ENCODE results near the gene P2RY14. TPM values are rescaled to one million over a fixed set of nuclear protein-coding genes. Genes with fewer than 3 reads are reported as not detected.

P2RY14 gene
- total and polyA plus RNA-seq, 5 donors, result 0.39 to 1.9 (median 1.3) TPM

- peaks cover 4% of the 10 kb centered on the region for H3K4me1 ChIP-seq (ENCODE audit: control insufficient read depth, insufficient read depth, low read length)
- intact Hi-C loops (cut with DNase I), result no loop called here
- DNase-seq (no peak), ATAC-seq (no peak)
- no peaks in the 10 kb centered on the region for H3K9me3 ChIP-seq (ENCODE audit: control insufficient read depth, low read length)
- H3K4me3 ChIP-seq (ENCODE audit: low read length), result no peak overlapping the region
- H3K27ac ChIP-seq (ENCODE audit: low read length), result peak overlapping the region; percentile 18
- WGBS, result 66% methylated on average over 3 of the region's 3 CpGs
- no peaks in the 10 kb centered on the region for H3K27me3 ChIP-seq (ENCODE audit: control insufficient read depth, insufficient read depth)
Measured at GRCh38 chr3:151216641-151217607, 61.4 kb downstream of the P2RY14 start.

- Histone ChIP-seq H3K4me3 (ENCODE audit: low read length) (no peak overlapping the region), H3K4me1 (ENCODE audit: control insufficient read depth, insufficient read depth, low read length) (peaks cover 4% of the 10 kb centered on the region), H3K9me3 (ENCODE audit: control insufficient read depth, low read length) (no peaks in the 10 kb centered on the region), H3K27me3 (ENCODE audit: control insufficient read depth, insufficient read depth) (no peaks in the 10 kb centered on the region), H3K27ac (ENCODE audit: low read length) (no peak overlapping the region)
- intact Hi-C loops (cut with DNase I), result no loop called here
- ATAC-seq (no peak), DNase-seq (no peak)
- WGBS, result 85% methylated on average over 1 of the region's 1 CpG
Measured at GRCh38 chr3:151214459-151214858, 63.9 kb downstream of the P2RY14 start.

GRCh38 chr3:151213881-151214280 lies 64.5 kb downstream of the P2RY14 start:
- DNase-seq, result no peak
- no peak overlapping the region for H3K27ac ChIP-seq (ENCODE audit: low read length)
- H3K4me1 ChIP-seq (ENCODE audit: control insufficient read depth, insufficient read depth, low read length), result peaks cover 4% of the 10 kb centered on the region
- no peaks in the 10 kb centered on the region for H3K27me3 ChIP-seq (ENCODE audit: control insufficient read depth, insufficient read depth)
- intact Hi-C loops (cut with DNase I), result no loop called here
- H3K9me3 ChIP-seq (ENCODE audit: control insufficient read depth, low read length), result no peaks in the 10 kb centered on the region
- 92% methylated on average over 5 of the region's 5 CpGs for WGBS
- no peak overlapping the region for H3K4me3 ChIP-seq (ENCODE audit: low read length)
- ATAC-seq, result no peak

- ATAC-seq (no peak), DNase-seq (no peak)
- Histone ChIP-seq H3K9me3 (ENCODE audit: control insufficient read depth, low read length) (no peaks in the 10 kb centered on the region), H3K27ac (ENCODE audit: low read length) (no peak overlapping the region), H3K4me1 (ENCODE audit: control insufficient read depth, insufficient read depth, low read length) (peaks cover 4% of the 10 kb centered on the region), H3K27me3 (ENCODE audit: control insufficient read depth, insufficient read depth) (no peaks in the 10 kb centered on the region), H3K4me3 (ENCODE audit: low read length) (no peak overlapping the region)
- 73% methylated on average over 4 of the region's 4 CpGs for WGBS
- intact Hi-C loops (cut with DNase I), result no loop called here
Measured at GRCh38 chr3:151213151-151213550, 65.2 kb downstream of the P2RY14 start.

- no peak overlapping the region for H3K27ac ChIP-seq (ENCODE audit: low read length)
- H3K9me3 ChIP-seq (ENCODE audit: control insufficient read depth, low read length), result no peaks in the 10 kb centered on the region
- H3K4me3 ChIP-seq (ENCODE audit: low read length), result no peak overlapping the region
- H3K27me3 ChIP-seq (ENCODE audit: control insufficient read depth, insufficient read depth), result no peaks in the 10 kb centered on the region
- ATAC-seq, result no peak
- no peaks in the 10 kb centered on the region for H3K4me1 ChIP-seq (ENCODE audit: control insufficient read depth, insufficient read depth, low read length)
- no peak for DNase-seq
- intact Hi-C loops (cut with DNase I), result no loop called here
- WGBS, result 53% methylated on average over 4 of the region's 4 CpGs
Measured at GRCh38 chr3:151210676-151211381, 67.5 kb downstream of the P2RY14 start.

GRCh38 chr3:151209654-151210053 lies 68.7 kb downstream of the P2RY14 start:
- 84% methylated on average over 3 of the region's 3 CpGs for WGBS
- ATAC-seq (no peak), DNase-seq (no peak)
- no peak overlapping the region for H3K27ac ChIP-seq (ENCODE audit: low read length)
- H3K4me3 ChIP-seq (ENCODE audit: low read length), result no peak overlapping the region
- H3K9me3 ChIP-seq (ENCODE audit: control insufficient read depth, low read length), result no peaks in the 10 kb centered on the region
- no peaks in the 10 kb centered on the region for H3K4me1 ChIP-seq (ENCODE audit: control insufficient read depth, insufficient read depth, low read length)
- intact Hi-C loops (cut with DNase I), result no loop called here
- H3K27me3 ChIP-seq (ENCODE audit: control insufficient read depth, insufficient read depth), result no peaks in the 10 kb centered on the region

- Histone ChIP-seq H3K4me1 (ENCODE audit: control insufficient read depth, insufficient read depth, low read length) (no peaks in the 10 kb centered on the region), H3K4me3 (ENCODE audit: low read length) (no peak overlapping the region), H3K9me3 (ENCODE audit: control insufficient read depth, low read length) (no peaks in the 10 kb centered on the region), H3K27me3 (ENCODE audit: control insufficient read depth, insufficient read depth) (no peaks in the 10 kb centered on the region), H3K27ac (ENCODE audit: low read length) (no peak overlapping the region)
- no peak for ATAC-seq
- 89% methylated on average over 3 of the region's 3 CpGs for WGBS
- intact Hi-C loops (cut with DNase I), result no loop called here
- no peak for DNase-seq
Measured at GRCh38 chr3:151206201-151206600, 72.1 kb downstream of the P2RY14 start.

- Histone ChIP-seq H3K27me3 (ENCODE audit: control insufficient read depth, insufficient read depth) (no peaks in the 10 kb centered on the region), H3K27ac (ENCODE audit: low read length) (no peak overlapping the region), H3K9me3 (ENCODE audit: control insufficient read depth, low read length) (no peaks in the 10 kb centered on the region), H3K4me1 (ENCODE audit: control insufficient read depth, insufficient read depth, low read length) (no peaks in the 10 kb centered on the region), H3K4me3 (ENCODE audit: low read length) (no peak overlapping the region)
- no peak for DNase-seq
- intact Hi-C loops (cut with DNase I), result no loop called here
- no peak for ATAC-seq
- WGBS, result 92% methylated on average over 6 of the region's 6 CpGs
Measured at GRCh38 chr3:151205482-151205881, 72.9 kb downstream of the P2RY14 start.

GRCh38 chr3:151204530-151205402 lies 73.6 kb downstream of the P2RY14 start:
- no peak overlapping the region for H3K27ac ChIP-seq (ENCODE audit: low read length)
- WGBS, result 80% methylated on average over 3 of the region's 3 CpGs

GRCh38 chr3:151203051-151203420 lies 75.3 kb downstream of the P2RY14 start, which contains the start of gene GPR171:
GPR171 (minus strand) TSS chr3:151203216; CDS start chr3:151199386, 3,830 bp downstream.
- DNase-seq, result no peak
- no peaks in the 10 kb centered on the region for H3K27me3 ChIP-seq (ENCODE audit: control insufficient read depth, insufficient read depth)
- H3K9me3 ChIP-seq (ENCODE audit: control insufficient read depth, low read length), result no peaks in the 10 kb centered on the region
- 87% methylated on average over 3 of the region's 3 CpGs for WGBS
- no peak for ATAC-seq
- H3K4me1 ChIP-seq (ENCODE audit: control insufficient read depth, insufficient read depth, low read length), result no peaks in the 10 kb centered on the region
- intact Hi-C loops (cut with DNase I), result no loop called here
- H3K4me3 ChIP-seq (ENCODE audit: low read length), result no peak within 1 kb of the TSS
- H3K27ac ChIP-seq (ENCODE audit: low read length), result no peak within 1 kb of the TSS

More at GRCh38 chr3:151204530-151205402, 73.6 kb downstream of the P2RY14 start:
- ATAC-seq (no peak), DNase-seq (no peak)
- Histone ChIP-seq H3K4me3 (ENCODE audit: low read length) (no peak overlapping the region), H3K27me3 (ENCODE audit: control insufficient read depth, insufficient read depth) (no peaks in the 10 kb centered on the region), H3K9me3 (ENCODE audit: control insufficient read depth, low read length) (no peaks in the 10 kb centered on the region), H3K4me1 (ENCODE audit: control insufficient read depth, insufficient read depth, low read length) (no peaks in the 10 kb centered on the region)
- intact Hi-C loops (cut with DNase I), result no loop called here
